Caco-2 (cell line): ENCODE measurements around the gene SDR9C7. TPM values are rescaled to one million over a fixed set of nuclear protein-coding genes. Genes with fewer than 3 reads are reported as not detected.

Experiments used
- BruUV-seq: library from RNA; stranded (reverse); fragments of 400-500 nt; replicated peaks from 2 replicates; lab custom pipeline; 2021; lab: Mats Ljungman, UMichigan
- CTCF ChIA-PET: fragments of 300-600 bp; sonication (Branson Sonifier 250); formaldehyde crosslinking; loops from one replicate; lab custom pipeline; 2022; ENCODE audit warnings: antibody characterized with exemption; lab: Charles Lee
- POLR2A ChIA-PET: fragments of 300-600 bp; sonication (Branson Sonifier 250); formaldehyde crosslinking; loops from one replicate; lab custom pipeline; 2022; ENCODE audit warnings: antibody characterized with exemption; lab: Charles Lee
- DNase-seq, 2 experiments: peaks; one replicate each; pipeline versions ENCODE4 v3.0.0 to v3.0.0-alpha.2; 2020 to 2022
- H3K27me3 ChIP-seq: replicated peaks from 2 replicates; pipeline ENCODE4 v1.6.0; 2011; ENCODE audit warnings: low read length; ENCODE audit not compliant: control insufficient read depth, insufficient read depth
- H3K36me3 ChIP-seq: 2 replicates; pipeline ENCODE4 v1.5.1; 2011; ENCODE audit warnings: low read length; ENCODE audit not compliant: control insufficient read depth, insufficient read depth
- H3K4me1 ChIP-seq: fragments of 250-450 bp; sonication (Bioruptor Pico); 2 replicates; pipeline ENCODE4 v1.5.1; 2020; ENCODE audit warnings: mild to moderate bottlenecking
- H3K4me3 ChIP-seq: 2 replicates; pipeline ENCODE4 v1.5.1; 2011; ENCODE audit warnings: low read depth, mild to moderate bottlenecking, control low read depth, low read length
- H3K9me3 ChIP-seq: fragments of 250-450 bp; sonication (Bioruptor Pico); 2 replicates; pipeline ENCODE4 v1.5.1; 2020; ENCODE audit warnings: mild to moderate bottlenecking, moderate library complexity
- H3K27ac Mint-ChIP-seq: one replicate; pipeline ENCODE4 v1.8.0; 2022; ENCODE audit warnings: mixed read lengths; ENCODE audit not compliant: unreplicated experiment
- H3K27me3 Mint-ChIP-seq: one replicate; pipeline ENCODE4 v1.8.0; 2022; ENCODE audit warnings: mixed read lengths; ENCODE audit not compliant: insufficient read depth, unreplicated experiment
- H3K36me3 Mint-ChIP-seq: one replicate; pipeline ENCODE4 v1.8.0; 2022; ENCODE audit warnings: mild to moderate bottlenecking, mixed read lengths; ENCODE audit not compliant: insufficient read depth, unreplicated experiment
- H3K4me1 Mint-ChIP-seq: one replicate; pipeline ENCODE4 v1.8.0; 2022; ENCODE audit warnings: low read depth, mixed read lengths; ENCODE audit not compliant: unreplicated experiment
- H3K4me3 Mint-ChIP-seq: one replicate; pipeline ENCODE4 v1.8.0; 2022; ENCODE audit warnings: mild to moderate bottlenecking, moderate library complexity, mixed read lengths; ENCODE audit not compliant: unreplicated experiment
- H3K9me3 Mint-ChIP-seq: one replicate; pipeline ENCODE4 v1.8.0; 2022; ENCODE audit warnings: mixed read lengths; ENCODE audit not compliant: unreplicated experiment
- CTCF ChIP-seq, 2 experiments: fragments of 200-600 bp in 1 of 2; IDR thresholded peaks; 1 replicate in 1 of 2; 2 replicates in 1 of 2; pipeline versions ENCODE4 v1.5.1 to v1.8.0; 2011 to 2022; ENCODE audit warnings: antibody characterized with exemption in 1 of 2, control low read depth in 1 of 2, inconsistent platforms in 1 of 2, low read depth in 1 of 2, low read length in 1 of 2, mild to moderate bottlenecking in 1 of 2, moderate library complexity in 1 of 2; ENCODE audit not compliant: insufficient read depth in 1 of 2, severe bottlenecking in 1 of 2, unreplicated experiment in 1 of 2
- intact Hi-C: fragments of 100-400 bp; cut with micrococcal nuclease; formaldehyde crosslinking; loops from one replicate; pipeline ENCODE4 v1.10.0; 2022; ENCODE audit not compliant: unreplicated experiment
- total RNA-seq: library from RNA; stranded (reverse); gene quantifications from 2 replicates; pipeline ENCODE4 v1.2.3, GENCODE V29; 2022

The SDR9C7 gene
- total RNA-seq, 1 experiment from 2014 or later, result not detected

DNA sequence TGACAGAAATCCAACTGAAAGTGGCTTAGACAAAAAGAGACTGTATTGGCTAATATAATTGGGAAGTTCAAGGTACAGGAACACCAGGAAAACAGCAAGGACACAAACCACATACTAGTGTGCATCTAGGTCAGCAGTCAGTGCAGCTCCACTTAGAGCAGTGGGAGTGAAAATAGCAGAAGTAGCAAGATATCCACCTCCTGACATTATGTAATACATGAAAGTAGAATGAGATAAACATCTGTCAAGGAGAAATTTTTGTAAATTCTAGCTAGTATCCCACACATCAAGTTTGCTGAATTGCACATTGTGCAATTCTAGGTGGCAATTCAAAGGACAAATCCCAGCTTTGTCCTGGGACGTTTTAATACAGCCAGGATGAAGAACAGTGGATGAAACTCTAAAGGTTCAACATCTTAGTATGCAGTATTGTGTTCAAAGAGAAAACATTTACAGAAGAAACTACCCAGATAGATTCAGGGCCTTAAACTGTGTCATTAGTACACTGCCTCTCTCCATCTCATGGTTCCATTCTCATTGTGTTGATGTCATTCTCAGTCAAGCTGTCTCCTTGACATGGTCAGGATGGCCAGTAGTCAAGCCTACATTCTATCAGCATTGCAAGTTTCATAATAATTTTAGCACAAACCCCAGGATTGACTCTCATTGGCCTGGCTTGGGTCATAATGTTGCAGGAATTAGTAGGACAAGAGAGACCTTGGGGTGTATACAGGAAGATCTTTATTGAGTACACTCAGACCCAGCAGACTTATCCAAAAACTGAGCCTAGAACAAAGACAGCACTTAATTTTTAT is 56.8 kb downstream of the SDR9C7 start:
- H3K9me3 ChIP-seq, result peaks cover 11% of the 10 kb centered on the region

DNA sequence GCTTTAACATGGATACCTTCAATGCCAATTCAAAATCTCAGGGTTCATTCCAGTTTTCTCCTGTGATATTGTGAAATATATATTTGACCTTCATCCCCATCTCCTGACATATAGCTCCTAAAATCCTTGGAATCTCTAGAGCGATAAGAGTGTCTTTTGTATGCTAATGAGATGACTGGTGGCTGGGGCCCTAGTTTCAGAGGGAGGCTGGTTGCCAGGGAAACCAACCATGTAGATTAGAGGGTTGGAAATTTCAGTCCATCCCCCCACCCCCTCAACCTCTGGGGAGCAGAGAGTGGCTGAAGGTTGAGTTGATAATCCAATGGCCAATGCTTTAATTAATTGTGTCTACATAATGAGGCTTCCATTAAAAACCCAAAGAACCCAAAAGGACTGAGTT is 59.4 kb downstream of the SDR9C7 start:
- Histone ChIP-seq H3K9me3 (no peaks in the 10 kb centered on the region; the same call in 1 of the 2 replicates), H3K4me1 (peaks cover 10% of the 10 kb centered on the region; the same call in 1 of the 2 replicates), H3K36me3 (no peaks in the 10 kb centered on the region), H3K4me3 (no peak overlapping the region), H3K27me3 (no peaks in the 10 kb centered on the region)
- Mint-ChIP-seq H3K27ac (no peak overlapping the region), H3K36me3 (peaks cover 6% of the 10 kb centered on the region), H3K9me3 (peaks cover 29% of the 10 kb centered on the region), H3K4me1 (no peaks in the 10 kb centered on the region), H3K4me3 (no peak overlapping the region), H3K27me3 (no peaks in the 10 kb centered on the region)
- DNase-seq, result no peak
- BruUV-seq, result no TSS peak
- CTCF ChIA-PET, result no interaction called here
- POLR2A ChIA-PET, result no interaction called here
- TF ChIP-seq CTCF (IDR thresholded peaks at IDR 0.05; ENCODE audit: insufficient read depth in 1 of 2, low read depth in 1 of 2, low read length in 1 of 2, severe bottlenecking in 1 of 2, unreplicated experiment in 1 of 2), result no peak
- intact Hi-C loops, result no loop called here

More for the DNA sequence above, 56.8 kb downstream of the SDR9C7 start:
- Mint-ChIP-seq H3K36me3 (peaks cover 6% of the 10 kb centered on the region), H3K9me3 (peaks cover 45% of the 10 kb centered on the region), H3K4me1 (no peaks in the 10 kb centered on the region), H3K27me3 (no peaks in the 10 kb centered on the region), H3K27ac (no peak overlapping the region), H3K4me3 (no peak overlapping the region)
- Histone ChIP-seq H3K27me3 (no peaks in the 10 kb centered on the region), H3K4me3 (no peak overlapping the region), H3K36me3 (no peaks in the 10 kb centered on the region), H3K4me1 (peaks cover 10% of the 10 kb centered on the region; the same call in 1 of the 2 replicates)
- CTCF ChIA-PET, result no interaction called here
- intact Hi-C loops, result no loop called here
- no TSS peak for BruUV-seq
- POLR2A ChIA-PET, result no interaction called here
- TF ChIP-seq CTCF (IDR thresholded peaks at IDR 0.05; ENCODE audit: insufficient read depth in 1 of 2, low read depth in 1 of 2, low read length in 1 of 2, severe bottlenecking in 1 of 2, unreplicated experiment in 1 of 2), result no peak
- no peak for DNase-seq

DNA sequence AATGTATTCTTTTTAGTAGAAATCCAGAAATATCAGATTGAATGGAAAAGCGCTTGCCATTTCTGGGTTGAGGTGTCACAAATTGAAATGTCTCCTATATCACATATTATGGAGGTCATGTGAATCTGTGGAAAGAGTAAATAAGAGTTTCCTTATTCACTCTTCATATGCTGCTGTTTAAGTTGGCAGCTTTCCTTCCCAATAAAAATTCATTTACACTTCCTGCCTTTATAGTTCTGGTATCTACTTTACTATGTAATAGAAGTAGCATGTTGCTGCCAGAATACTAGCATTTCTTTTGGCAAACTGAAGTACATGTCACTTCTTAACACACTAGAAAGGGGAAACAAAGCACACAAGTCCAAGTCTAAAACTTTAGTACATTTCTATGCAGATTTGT is 60.8 kb downstream of the SDR9C7 start:
- intact Hi-C loops, result no loop called here
- Histone ChIP-seq H3K36me3 (no peaks in the 10 kb centered on the region), H3K27me3 (no peaks in the 10 kb centered on the region), H3K4me1 (peaks cover 10% of the 10 kb centered on the region; the same call in 1 of the 2 replicates), H3K4me3 (no peak overlapping the region), H3K9me3 (peaks cover under 1% of the 10 kb centered on the region; the same call in 1 of the 2 replicates)
- DNase-seq, result no peak
- no peaks in the 10 kb centered on the region for H3K27me3 Mint-ChIP-seq
- no peak for TF ChIP-seq CTCF (IDR thresholded peaks at IDR 0.05; ENCODE audit: insufficient read depth in 1 of 2, low read depth in 1 of 2, low read length in 1 of 2, severe bottlenecking in 1 of 2, unreplicated experiment in 1 of 2)
- H3K27ac Mint-ChIP-seq, result no peak overlapping the region
- H3K4me3 Mint-ChIP-seq, result no peak overlapping the region
- ChIA-PET CTCF (no interaction called here), POLR2A (no interaction called here)
- peaks cover 6% of the 10 kb centered on the region for H3K36me3 Mint-ChIP-seq
- H3K9me3 Mint-ChIP-seq, result peaks cover 39% of the 10 kb centered on the region
- H3K4me1 Mint-ChIP-seq, result no peaks in the 10 kb centered on the region
- BruUV-seq, result no TSS peak

Other genes starting within 250 kb of the SDR9C7 start
- 241 and 242 TPM in 2 replicates for gene PTGES3, start 246.1 kb downstream of the SDR9C7 start, total RNA-seq
- gene NACA, start 209.1 kb downstream of the SDR9C7 start, total RNA-seq, result 784 and 804 TPM in 2 replicates
- 38.0 and 40.2 TPM in 2 replicates for gene PRIM1, start 182.1 kb downstream of the SDR9C7 start, total RNA-seq
- gene HSD17B6, start 171.1 kb downstream of the SDR9C7 start, total RNA-seq, result 1.6 and 2.5 TPM in 2 replicates
- 0.39 and 0.53 TPM in 2 replicates for gene RDH16, start 23.2 kb upstream of the SDR9C7 start, total RNA-seq
- gene ZBTB39, start 72.1 kb upstream of the SDR9C7 start, total RNA-seq, result 12.2 and 12.8 TPM in 2 replicates
- 1.6 and 3.1 TPM in 2 replicates for gene TAC3, start 82.1 kb upstream of the SDR9C7 start, total RNA-seq
- 9.3 and 11.9 TPM in 2 replicates for gene MYO1A, start 115.7 kb upstream of the SDR9C7 start, total RNA-seq
- gene NEMP1, start 144.4 kb upstream of the SDR9C7 start, total RNA-seq, result 38.3 and 40.1 TPM in 2 replicates
- gene NAB2, start 154.7 kb upstream of the SDR9C7 start, total RNA-seq, result 15.7 and 16.4 TPM in 2 replicates
- gene STAT6, start 177.0 kb upstream of the SDR9C7 start, total RNA-seq, result 44.2 and 49.5 TPM in 2 replicates
- 106 and 111 TPM in 2 replicates for gene LRP1, start 194.1 kb upstream of the SDR9C7 start, total RNA-seq
- not detected in 2 replicates for gene LRP1-AS, start 213.2 kb upstream of the SDR9C7 start, total RNA-seq